WTC11 (cell line): Measurements from ENCODE around the gene NAV3.

Experiments
- TF ChIP-seq, protein P1 (sequence below): sonication (generic); formaldehyde crosslinking; IDR thresholded peaks from 2 replicates; pipeline ENCODE4 v1.8.0; 2022; ENCODE audit warnings: mild to moderate bottlenecking, missing genetic modification reagents
- TF ChIP-seq, protein P2 (sequence below): sonication (generic); formaldehyde crosslinking; IDR thresholded peaks from 2 replicates; pipeline ENCODE4 v1.8.0; 2023; ENCODE audit warnings: missing genetic modification reagents

DNA sequence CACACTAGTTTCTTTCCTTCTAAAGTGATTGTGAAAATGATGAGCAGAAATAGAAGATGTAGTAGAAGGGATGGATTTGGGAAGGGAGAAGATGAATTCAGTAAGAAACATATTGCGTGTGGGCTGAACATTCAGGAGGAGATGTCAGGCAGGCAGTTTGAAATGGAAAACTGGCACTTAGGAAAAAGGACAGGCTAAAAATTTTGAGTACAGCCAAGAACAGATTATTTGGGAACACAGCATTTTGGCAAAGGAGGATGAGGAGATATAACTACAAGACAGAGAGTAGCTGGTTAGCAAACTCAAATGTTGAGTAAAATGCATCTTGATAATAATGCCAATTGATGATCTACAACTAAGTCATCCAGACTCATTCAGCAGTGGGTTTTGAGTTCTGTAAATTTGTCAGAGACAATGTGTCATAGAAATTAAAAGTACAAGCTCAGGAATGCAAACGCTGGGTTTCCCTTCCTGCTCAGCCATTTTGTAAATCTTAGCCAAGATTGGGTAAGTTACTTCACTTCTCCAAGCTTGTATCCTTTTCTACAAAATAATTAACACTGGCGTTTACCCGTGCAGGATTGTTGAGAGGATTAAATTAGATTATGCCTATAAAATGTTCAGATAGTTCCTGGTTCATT lies 255.0 kb downstream of the NAV3 start:
- TF ChIP-seq, protein P1, sequence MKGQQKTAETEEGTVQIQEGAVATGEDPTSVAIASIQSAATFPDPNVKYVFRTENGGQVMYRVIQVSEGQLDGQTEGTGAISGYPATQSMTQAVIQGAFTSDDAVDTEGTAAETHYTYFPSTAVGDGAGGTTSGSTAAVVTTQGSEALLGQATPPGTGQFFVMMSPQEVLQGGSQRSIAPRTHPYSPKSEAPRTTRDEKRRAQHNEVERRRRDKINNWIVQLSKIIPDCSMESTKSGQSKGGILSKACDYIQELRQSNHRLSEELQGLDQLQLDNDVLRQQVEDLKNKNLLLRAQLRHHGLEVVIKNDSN: no peak
- TF ChIP-seq, protein P2, sequence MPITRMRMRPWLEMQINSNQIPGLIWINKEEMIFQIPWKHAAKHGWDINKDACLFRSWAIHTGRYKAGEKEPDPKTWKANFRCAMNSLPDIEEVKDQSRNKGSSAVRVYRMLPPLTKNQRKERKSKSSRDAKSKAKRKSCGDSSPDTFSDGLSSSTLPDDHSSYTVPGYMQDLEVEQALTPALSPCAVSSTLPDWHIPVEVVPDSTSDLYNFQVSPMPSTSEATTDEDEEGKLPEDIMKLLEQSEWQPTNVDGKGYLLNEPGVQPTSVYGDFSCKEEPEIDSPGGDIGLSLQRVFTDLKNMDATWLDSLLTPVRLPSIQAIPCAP (CRISPR knock-in tag): no peak
